Astrocyte of the spinal cord (primary cell): ENCODE measurements around the gene RNF144A.
A peak's percentile ranks its signal among the peaks of the same experiment; 100 is the strongest.

Source experiments
- DNase-seq: peaks from one replicate; pipeline ENCODE4 v3.0.0; 2011; ENCODE audit warnings: low read depth, low spot score
- H3K4me3 ChIP-seq: 2 replicates; pipeline ENCODE4 v1.5.1; 2011; ENCODE audit warnings: low read depth, mild to moderate bottlenecking, low read length, moderate library complexity
- CTCF ChIP-seq: IDR thresholded peaks from 2 replicates; pipeline ENCODE4 v1.5.1; 2012; ENCODE audit warnings: low read depth, mild to moderate bottlenecking, low read length, inconsistent platforms
- in situ Hi-C: cut with HindIII; loops from 2 replicates; pipeline ENCODE4 v1.10.0; 2017; ENCODE audit warnings: low sequenced_read_pairs

The RNF144A gene

DNA sequence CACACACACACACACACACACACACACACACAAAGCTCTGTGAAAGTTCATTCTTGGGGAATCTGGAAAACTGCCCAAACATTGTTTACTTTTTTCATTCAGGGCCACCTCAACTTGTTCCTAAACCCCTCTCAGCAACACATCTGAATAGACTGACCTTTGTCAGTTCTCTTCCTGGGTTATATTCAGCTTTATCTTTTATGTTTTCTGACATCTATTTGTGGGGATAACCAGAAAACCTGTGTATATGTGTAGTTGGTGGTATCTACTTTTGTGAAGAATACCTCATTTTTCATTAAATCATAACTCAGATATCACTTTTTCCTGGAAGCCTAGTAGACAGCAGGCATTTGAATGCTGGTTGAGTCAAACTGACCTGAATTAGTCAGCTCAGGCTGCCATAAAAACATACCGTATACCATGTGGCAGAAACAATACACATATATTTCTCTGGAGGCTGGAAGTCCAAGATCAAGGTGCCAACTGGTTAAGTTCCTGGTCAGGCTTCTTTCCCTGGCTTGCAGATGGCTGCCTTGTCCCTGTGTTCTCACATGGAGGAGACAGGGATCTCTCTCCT is 11.0 kb upstream of the RNF144A start:
- no peak for DNase-seq
- in situ Hi-C loops: loop anchor here (25.0 kb wide), 1 partner anchor 106 kb away; no protein-coding TSS in a partner anchor
- H3K4me3 ChIP-seq: no peak overlapping the region
- no peak for TF ChIP-seq CTCF

GRCh38 chr2:6908291-6908690 is 8.9 kb upstream of the RNF144A start:
- TF ChIP-seq CTCF: no peak
- H3K4me3 ChIP-seq: no peak overlapping the region
- in situ Hi-C loops: loop anchor here (25.0 kb wide), 1 partner anchor 104 kb away; no protein-coding TSS in a partner anchor
- DNase-seq: no peak

GRCh38 chr2:6909431-6910385 is 7.5 kb upstream of the RNF144A start:
- no peak for DNase-seq
- TF ChIP-seq CTCF: no peak
- H3K4me3 ChIP-seq: no peak overlapping the region
- in situ Hi-C loops: loop anchor here (25.0 kb wide), 1 partner anchor 103 kb away; no protein-coding TSS in a partner anchor

DNA sequence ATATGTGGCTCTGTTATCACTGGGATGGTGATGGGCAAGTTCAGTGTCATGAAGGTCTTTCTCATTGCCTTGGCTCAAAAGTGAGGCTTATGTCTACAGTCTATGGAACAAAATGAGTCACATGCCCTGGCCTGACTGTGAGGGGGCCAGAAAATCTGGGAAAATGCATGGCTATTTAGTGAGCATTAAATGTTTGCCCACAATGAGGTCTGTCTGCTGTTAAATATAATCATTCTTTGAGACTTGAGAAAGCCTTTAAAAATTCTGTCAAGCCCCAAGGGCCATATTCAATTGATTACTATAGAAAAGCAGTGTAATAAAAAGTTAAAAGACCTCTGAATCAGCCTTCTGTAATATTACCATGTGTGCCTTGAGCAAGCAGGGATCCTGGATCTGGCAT is 5.5 kb upstream of the RNF144A start:
- in situ Hi-C loops: loop anchor here (25.0 kb wide), 1 partner anchor 101 kb away; no protein-coding TSS in a partner anchor
- peak; percentile 23 for DNase-seq
- H3K4me3 ChIP-seq: no peak overlapping the region
- no peak for TF ChIP-seq CTCF

GRCh38 chr2:6913415-6914157 is 3.6 kb upstream of the RNF144A start:
- in situ Hi-C loops: loop anchor here (25.0 kb wide), 1 partner anchor 99 kb away; no protein-coding TSS in a partner anchor
- no peak for DNase-seq
- TF ChIP-seq CTCF: no peak
- H3K4me3 ChIP-seq: no peak overlapping the region

GRCh38 chr2:6914828-6915227 is 2.4 kb upstream of the RNF144A start:
- in situ Hi-C loops: loop anchor here (25.0 kb wide), 1 partner anchor 97 kb away; no protein-coding TSS in a partner anchor
- peak; percentile 54 for DNase-seq
- no peak for TF ChIP-seq CTCF
- no peak overlapping the region for H3K4me3 ChIP-seq
